Neural cell (in vitro differentiated cells): ENCODE measurements around the gene BBS12.

Source experiments
- POLR2AphosphoS5 ChIP-seq: IDR thresholded peaks from 2 replicates; pipeline ENCODE4 v1.6.1; 2012
- RAD21 ChIP-seq: fragments of 450-650 bp; conservative IDR thresholded peaks from 2 replicates; pipeline ENCODE4 v1.6.1; 2014; ENCODE audit warnings: antibody characterized with exemption, mild to moderate bottlenecking, moderate library complexity

DNA sequence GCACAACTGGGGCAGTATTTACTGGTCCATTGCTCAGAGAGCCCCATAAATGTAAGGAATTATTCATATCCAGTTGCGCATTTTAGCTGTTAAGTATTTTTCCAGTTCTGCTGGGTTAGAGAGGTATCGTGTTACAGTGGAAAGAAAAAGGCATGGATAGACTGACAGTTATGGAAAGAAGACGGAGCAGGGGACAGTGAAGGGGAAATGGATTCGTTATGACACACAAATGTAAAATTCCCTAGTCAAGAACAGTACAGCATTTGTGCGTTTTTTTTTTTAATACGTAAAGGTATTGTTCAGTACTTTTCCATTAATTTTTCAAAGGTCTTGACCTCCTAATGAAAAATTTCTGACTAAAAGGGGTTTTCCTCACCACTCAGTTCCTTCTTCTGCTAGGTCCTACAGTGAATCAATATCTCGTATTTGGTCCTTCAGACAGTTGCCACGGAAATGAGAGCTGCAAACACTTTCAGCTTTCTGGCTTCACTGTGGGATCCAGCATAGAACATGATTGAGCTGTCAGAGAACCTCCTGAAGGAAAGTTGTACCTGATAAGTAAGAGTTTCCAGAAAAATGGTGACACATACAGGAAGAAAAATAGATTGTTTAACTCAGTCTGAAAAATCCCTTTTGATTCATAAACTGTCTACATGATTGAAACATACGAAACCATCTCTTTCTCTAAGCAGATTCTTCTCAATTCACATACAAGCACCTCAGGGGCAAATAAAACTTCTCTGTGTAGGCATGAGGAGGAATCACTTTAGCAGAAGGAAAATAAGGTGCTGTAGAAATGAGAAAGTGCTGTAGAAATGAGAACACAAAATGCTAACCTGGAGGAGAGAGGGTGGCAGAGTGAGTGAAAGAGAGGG is 21.8 kb upstream of the BBS12 start:
- TF ChIP-seq RAD21 (no peak), POLR2AphosphoS5 (no peak)
